HG03571 (cell line): Measurements from ENCODE around the gene ACKR2.

Experiments used
- ATAC-seq: cut with Tn5 transposase; IDR thresholded peaks from one replicate; pipeline ENCODE4 v1.9.1; 2021; ENCODE audit not compliant: unreplicated experiment

ACKR2 gene, protein sequence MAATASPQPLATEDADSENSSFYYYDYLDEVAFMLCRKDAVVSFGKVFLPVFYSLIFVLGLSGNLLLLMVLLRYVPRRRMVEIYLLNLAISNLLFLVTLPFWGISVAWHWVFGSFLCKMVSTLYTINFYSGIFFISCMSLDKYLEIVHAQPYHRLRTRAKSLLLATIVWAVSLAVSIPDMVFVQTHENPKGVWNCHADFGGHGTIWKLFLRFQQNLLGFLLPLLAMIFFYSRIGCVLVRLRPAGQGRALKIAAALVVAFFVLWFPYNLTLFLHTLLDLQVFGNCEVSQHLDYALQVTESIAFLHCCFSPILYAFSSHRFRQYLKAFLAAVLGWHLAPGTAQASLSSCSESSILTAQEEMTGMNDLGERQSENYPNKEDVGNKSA

DNA sequence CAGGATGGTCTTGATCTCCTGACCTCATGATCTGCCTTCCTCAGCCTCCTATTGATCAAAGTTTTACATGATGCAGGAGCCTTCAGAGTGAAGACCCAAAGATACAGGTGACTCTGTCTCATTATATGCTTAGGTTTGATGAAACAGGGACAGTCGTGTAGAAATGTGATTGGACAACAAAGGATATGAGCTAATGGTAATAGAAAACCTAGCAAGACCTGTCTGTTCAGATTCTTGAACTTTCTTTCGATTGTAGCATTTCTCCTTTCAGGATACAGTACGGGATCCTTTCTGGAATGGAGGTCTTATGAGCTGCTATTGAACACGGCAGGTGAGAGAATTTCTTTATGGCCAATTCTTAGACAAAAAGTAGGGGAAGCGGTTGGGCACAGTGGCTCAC, at the start of gene ACKR2:
TSS of gene ACKR2 (plus strand) at position 244 of the 400 bp plus-strand sequence. CDS start 55,058 bp downstream, outside the sequence.
- ATAC-seq = no peak

DNA sequence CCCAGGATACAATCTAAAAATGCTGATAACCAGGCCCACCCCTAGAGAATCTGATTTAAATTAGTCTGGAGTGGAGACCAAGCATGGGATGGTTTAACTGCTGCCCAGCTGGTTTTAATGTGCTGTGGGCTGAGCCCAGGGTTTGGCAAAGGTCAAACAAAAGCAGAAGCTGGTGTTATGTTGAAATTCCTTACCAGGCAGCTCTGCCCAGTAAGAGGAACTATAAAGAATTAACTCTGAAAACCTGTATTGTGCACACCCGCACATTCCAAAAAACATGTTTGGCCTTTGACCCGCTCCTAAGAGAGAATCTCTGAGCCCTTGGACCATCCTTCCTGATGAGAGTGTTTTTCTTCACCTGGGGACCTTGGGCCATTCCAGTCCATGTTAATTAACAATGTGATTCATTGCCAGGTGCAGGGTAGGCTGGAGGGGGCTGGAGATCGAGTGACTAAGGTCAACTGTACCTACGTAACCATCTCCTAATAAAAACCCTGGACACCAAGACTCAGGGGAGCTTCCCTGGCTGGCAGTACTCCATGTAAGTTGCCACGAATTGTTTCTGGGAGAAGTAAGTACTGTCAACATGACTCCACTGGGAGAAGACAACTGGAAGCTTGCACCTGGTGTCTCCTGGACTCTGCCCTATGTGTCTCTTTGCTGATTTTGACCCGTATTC, 47.1 kb upstream of the ACKR2 start:
- ATAC-seq = no peak

DNA sequence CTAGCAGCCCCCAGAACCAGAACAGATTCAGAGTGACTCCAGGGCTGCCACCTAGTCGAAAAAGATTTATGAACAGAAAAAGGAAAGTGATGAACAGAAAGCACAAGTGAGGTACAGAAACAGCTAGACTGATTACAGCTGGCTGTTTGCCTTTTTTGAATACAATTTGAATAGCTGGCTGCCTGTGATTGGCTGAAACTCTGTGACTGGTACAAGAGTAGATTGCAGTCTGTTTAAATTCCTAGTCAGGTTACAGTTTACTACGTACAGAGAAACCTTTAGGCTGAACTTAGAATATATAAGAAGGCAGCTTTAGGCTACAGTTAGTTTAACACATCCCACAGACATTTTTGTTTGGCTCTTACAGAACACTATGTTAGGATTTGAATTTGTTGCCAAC, 46.2 kb upstream of the ACKR2 start:
- ATAC-seq = no peak

DNA sequence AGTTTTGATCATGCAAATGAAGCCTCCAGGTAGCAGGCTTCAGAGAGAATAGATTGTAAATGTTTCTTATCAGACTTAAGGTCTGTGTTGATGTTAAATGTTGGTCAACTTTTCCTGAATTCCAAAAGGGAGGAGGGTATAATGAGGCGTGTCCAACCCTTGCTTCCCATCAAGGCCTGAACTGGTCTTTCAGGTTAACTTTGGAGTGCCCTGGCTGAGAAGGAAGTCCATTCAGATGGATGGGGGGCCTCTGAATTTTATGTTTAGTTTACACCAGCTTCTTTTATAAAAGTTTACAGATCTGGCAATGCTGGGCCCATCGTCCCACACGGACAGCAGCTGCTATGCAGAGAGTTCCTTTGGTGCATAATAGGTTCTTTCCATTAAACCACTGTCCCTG, 45.1 kb upstream of the ACKR2 start:
- no peak for ATAC-seq

DNA sequence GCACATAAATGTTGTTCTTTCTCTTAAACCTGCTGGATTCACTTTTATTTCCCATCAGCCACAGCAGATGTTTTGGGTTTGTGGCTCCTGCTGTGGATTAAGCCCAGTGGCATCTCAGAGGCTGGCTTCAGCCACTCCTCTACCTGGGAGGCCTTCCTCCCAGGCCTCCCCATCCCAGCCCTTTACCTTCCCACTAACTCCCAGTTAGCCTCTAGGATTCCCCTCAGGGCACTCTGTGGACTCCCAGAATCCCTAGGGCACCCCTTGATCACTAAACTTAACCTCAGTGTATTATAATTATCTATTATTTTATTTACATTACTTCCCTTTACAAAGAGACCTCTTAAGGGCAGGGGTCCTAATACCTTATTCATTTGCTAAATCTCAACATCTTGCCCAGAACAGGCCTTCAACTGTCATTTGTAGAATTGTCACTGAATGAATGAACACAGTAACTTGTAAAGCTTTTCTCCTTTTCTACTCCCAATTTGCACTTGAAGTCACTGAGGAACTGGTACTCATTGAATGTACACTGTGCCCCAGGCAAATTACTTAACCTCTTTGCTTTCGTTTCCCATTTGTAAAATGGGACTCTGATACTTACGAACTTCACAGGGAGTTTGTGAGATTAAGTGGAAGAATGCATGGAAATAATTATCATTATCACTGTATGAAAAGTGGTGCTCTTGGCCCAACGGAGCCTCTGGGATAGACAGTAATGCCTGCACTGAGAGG, 44.5 kb upstream of the ACKR2 start:
- no peak for ATAC-seq

DNA sequence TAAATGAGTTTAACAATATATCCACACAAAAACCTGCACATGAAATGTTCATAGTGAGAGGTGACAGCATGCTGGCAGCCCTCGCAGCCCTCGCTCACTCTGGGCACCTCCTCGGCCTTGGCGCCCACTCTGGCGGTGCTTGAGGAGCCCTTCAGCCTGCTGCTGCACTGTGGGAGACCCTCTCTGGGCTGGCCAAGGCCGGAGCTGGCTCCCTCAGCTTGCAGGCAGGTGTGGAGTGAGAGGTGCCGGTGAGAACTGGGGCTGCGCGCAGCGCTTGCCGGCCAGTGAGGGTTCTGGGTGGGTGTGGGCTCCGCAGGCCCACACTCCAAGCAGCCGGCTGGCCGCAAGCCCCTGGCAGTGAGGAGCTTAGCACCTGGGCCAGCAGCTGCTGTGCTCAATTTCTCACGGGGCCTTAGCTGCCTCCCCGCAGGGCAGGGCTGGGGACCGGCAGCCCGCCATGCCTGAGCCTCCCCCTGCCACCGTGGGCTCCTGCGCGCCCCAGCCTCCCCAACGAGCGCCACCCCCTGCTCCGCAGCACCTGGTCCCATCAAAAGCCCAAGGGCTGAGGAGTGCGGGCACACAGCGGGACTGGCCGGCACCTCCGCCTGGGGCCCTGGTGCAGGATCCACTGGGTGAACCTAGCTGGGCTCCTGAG, 39.6 kb upstream of the ACKR2 start:
- ATAC-seq = no peak

DNA sequence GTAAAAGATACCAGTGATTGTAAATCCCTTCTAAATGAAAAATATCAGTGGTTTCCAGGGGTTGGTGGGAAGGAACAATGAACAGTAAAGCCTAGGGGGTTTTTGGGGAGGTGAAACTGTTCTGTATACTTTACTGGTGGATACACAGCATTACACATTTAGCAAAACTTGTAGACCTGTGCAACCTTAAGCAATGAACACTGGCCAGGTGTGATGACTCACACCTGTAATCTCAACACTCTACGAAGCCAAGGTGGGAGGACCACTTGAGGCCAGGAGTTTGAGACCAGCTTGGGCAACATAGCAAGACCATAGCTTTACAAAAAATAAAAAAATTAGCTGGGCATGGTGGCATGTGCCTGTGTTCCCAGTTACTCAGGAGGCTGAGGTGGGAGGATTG, 38.0 kb upstream of the ACKR2 start:
- no peak for ATAC-seq

DNA sequence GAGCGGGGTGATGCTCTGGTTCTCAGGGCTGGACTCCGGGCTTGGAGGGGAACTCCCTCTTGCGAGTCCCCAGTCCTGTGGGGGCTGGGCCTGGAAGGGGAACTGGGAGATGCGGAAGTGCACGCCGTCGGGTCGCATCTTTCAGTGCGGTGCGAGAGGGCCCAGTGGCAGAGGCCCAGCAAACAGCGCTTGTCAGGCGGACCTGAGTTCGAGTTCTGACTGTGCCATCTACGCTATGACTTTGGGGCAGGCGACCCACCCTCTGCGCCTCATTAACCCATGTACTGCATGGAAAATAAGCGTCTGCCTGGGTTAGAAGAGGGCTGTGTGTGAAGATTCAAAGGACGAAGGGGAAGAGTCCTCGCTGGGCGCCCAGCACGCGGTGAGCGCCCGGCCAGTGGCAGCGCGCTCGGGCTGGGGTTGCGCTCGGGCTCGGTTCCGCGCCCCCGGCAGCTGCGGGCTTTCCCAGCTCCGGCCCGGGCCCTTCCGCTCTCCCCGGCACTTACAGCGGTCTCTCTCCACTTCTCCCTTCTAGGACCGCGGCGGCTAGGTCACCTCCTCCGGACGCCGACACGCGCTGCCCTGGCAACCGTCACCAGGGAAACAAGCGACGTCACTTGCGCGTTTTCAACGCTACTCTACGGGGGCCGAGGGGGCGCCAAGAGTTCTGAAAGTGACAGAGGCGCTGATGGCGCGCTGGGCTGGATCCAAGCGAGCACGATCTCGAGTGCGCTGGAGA, 36.4 kb upstream of the ACKR2 start, which contains the start of gene CCDC13:
TSS of gene CCDC13 (minus strand) at position 584 of the 739 bp plus-strand sequence. CDS start 14,908 bp downstream, outside the sequence.
- ATAC-seq = peak; percentile 98

DNA sequence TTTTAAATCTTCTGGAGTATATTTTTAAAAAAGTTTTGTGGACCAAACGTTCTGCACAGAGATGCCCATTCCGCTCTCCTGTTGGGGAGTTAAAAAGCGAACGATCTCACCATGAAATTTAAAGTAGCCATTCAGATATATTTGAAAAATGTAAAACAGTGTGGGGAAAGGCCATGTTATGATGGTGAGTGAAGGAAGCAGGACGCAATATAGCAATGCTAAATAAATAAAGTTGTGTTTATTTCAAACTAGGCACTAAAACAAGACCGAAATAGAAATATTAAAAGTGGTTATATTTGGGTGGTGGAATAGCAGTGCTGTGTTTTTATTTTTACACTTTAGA, 35.9 kb upstream of the ACKR2 start:
- ATAC-seq = no peak

DNA sequence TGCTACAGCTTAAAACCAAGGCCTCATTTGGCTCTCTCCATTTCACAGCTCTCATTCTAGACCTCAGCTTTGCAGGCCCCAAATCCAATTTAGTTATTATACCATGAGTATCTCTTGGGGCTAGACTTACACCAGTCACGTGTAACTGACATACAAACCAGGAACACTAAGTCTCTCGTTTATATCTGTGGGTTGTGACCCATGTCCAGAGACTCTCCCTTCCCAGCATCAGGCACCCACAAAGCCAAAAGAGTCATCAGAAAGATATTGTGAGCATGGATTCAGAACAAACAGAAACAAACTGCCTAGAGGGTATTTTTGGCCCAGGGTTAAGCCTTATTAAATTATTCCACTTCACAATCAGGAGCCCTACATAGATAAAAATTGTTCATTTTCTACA, 30.6 kb upstream of the ACKR2 start:
- no peak for ATAC-seq

DNA sequence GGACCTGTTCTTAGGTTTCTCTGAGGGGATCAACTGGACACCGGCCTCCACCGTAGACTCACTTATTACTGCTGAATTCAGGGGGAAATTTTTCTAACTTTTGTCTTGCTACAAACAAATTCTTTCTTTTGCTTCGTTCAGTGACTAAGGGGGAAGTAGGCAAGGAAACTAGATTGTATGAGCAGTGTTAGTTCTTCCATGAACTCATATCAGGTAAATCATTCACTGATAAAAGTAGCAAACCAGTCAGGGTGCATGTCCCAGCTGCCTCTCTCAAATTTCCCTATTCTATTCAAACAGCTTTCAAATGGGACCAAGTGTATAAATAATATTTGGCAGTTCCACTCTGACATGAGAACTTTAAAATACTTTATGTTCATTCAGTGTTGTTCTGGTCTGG, 28.8 kb upstream of the ACKR2 start:
- no peak for ATAC-seq

DNA sequence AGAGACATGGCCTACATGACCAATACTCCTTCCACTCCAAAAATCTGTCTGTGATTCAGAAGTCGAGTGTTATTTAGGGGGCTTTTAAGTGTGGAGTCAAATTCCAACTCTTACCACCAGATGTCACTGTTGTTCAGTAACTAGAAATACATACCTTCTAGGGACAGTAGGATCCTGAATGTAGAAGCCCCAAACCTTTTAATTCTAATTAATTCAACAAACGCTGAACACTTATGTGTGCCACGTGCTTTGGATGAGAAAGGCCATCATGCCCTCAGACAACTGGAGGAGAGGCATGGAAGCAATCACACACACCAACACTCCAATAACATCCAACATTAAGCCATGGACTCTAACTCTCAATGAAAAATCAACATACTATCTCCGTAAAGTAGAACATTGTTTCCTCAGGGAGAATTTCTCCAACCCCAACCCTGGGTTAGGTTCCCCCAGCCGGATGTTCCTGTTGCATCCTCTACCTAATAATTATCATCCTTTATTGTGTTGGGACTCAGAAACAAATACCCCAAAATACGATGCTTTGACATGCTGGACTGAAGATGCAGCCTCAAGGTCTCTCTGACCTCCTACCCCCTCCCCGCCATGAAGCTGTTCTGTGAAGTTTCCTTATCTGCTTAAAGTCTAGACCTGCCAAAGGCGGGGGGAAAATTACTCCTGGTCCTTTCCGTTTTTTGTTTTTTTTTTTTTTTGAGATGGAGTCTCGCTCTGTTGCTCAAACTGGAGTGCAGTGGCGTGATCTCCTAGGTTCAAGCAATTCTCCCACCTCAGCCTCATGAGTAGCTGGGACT, 28.1 kb upstream of the ACKR2 start:
- ATAC-seq = peak; percentile 67

DNA sequence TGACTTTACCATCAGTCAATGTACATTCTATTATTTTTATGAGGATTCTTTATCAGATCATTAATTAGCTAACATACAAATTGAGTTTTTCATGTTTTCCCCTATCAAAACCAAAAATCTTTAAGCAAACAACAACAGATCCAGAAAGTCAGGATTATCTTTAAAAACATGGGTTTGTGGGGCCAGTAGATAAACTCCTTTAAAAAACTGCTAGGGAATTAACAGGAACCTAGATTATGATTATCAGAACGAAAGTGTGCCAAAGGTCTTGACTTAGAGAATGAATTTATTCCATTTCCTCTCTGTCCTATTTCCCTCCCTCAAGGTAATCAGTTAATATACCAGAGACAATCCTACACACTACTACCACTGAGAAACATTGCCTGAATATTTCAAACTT, 23.0 kb upstream of the ACKR2 start:
- no peak for ATAC-seq

DNA sequence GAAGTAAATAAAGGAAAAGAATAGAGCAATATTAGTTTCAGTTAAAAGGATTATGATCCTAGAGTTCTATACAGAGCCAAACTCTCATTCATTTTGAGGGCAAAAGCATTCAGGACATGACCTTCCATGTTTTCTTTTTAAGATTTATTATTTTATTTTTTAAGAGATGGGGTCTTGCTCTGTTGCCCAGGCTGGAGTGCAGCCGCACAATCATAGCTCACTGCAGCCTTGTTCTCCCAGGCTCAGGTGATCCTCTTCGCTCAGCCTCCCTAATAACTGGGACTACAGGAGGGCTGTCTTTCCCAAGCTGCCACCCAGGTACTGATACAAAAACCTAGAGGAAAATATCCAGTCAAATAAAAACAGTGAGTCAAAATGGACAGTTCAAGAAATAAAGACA, 22.6 kb upstream of the ACKR2 start:
- ATAC-seq = no peak

DNA sequence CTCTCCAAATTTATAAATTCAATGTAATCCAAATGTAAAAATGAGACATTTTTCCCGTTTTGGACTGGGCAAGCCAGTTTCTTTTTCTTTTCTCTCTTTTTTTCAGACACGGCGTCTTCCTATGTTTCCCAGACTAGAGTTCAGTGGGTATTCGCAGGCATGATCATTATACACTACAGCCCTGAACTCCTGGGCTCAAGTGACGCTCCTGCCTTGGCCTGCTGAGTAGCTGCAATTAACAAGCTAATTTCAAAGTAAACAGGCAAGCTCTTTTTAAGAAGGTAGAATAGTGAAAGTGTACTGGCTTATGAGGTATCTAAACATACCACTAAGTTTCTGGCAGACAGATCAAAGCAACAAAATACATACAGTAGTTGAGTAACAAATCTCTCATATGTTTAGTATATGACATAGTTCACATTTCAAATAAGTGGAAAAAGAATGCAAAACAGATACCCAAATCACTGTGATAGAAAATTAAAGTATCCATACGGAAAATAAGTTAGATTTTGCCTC, 18.5 kb upstream of the ACKR2 start:
- ATAC-seq = no peak

DNA sequence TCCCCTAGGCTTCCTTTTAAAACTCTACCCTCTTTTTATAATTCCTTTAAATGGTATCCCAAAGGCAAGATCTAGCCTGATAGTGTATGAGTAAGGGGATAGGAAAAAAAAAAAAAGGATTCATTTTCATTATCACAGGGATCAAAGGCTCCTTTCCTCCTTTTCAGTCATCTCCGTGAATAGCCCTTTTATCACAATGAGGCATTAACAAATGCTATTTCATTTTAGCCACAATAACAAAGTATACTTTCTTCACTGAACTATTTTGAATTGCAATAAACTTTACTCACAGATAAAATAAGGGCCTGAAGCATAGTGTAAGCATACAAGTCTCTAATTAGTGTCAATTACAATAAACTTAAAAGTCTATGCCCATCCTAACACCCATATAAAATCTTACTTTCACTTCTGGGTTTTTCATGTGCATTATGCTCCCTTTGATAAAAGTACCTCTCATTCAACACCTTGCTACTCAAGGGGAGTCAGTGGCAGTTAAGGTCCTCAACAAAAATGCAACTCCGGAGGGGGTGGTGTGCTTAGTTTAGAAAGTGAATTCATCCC, 13.5 kb upstream of the ACKR2 start:
- no peak for ATAC-seq

DNA sequence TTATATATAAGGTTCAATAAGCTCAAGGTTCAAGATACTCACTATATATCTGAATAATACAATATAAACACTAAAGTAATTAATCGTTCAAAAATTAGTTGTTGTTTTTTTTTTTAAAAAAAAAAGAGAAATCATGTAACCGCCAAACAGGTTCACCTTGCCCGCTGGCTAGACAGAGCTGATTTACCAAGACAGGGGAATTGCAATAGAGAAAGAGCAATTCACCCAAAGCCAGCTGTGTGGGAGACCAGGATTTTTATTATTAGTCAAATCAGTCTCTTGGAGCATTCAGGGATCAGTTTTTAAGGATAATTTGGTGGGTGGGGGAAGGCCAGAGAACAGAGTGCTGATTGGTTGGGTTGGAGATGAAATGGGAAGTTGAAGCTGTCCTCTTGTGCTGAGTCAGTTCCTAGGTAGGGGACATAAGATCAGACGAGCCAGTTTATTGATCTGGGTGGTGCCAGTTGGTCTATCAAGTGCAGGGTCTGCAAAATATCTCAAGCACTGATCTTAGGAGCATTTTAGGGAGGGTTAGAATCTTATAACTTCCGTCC, 12.8 kb upstream of the ACKR2 start:
- no peak for ATAC-seq

DNA sequence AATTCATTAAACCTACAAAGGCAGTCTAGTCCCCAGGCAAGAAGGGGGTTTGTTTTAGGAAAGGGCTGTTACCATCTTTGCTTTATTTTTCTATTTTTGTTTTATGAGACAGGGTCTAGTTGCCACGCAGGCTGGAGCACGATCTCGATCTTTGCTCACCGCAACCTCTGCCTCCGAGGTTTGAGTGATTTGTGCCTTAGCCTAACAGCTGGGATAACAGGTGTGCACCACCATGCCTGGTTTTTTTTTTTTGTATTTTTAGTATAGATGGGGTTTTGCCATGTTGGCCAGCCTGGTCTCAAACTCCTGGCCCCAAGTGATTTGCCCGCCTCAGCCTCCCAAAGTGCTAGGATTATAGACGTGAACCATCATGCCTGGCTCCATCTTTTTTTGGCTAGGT, 9.9 kb upstream of the ACKR2 start:
- no peak for ATAC-seq

DNA sequence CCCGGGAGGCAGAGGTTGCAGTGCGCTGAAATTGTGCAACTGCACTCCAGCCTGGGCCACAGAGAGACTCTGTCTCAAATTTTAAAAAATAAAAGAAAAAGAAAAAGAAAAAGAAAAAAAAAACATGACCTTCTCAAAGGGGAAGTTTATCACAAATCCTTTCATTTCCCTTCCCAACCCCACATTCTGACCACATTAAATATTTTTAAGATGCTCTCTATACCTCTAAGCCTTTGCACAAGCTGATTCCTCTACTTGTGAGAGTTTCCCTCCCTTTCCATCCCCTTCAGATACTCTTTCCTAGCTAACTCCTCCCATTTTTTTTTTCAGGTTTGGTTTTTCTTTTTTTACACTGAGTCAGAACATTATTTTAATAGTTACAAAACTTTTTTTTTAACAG, 9.0 kb upstream of the ACKR2 start:
- no peak for ATAC-seq
